H1 (cell line): ENCODE measurements around the gene MMP11. TPM values are rescaled to one million over a fixed set of nuclear protein-coding genes. Genes with fewer than 3 reads are reported as not detected.

Experiments
- CEBPB ChIP-seq: IDR thresholded peaks from 2 replicates; pipeline ENCODE4 v1.6.1; 2012; ENCODE audit warnings: low read depth, low read length
- CTBP2 ChIP-seq: IDR thresholded peaks from 2 replicates; pipeline ENCODE4 v1.7.0; 2011; ENCODE audit warnings: borderline replicate concordance, mild to moderate bottlenecking, moderate library complexity, mixed read lengths, low read length; ENCODE audit not compliant: insufficient read depth, insufficient read length
- HDAC2 ChIP-seq, 2 experiments: fragments of 300-600 bp in 1 of 2; sonication (generic) in 1 of 2; IDR thresholded peaks; 2 replicates each; pipeline ENCODE4 v1.6.1; 2011 to 2012; ENCODE audit warnings: low read depth in 2 of 2, low read length in 2 of 2, mild to moderate bottlenecking in 2 of 2, moderate library complexity in 2 of 2, borderline replicate concordance in 1 of 2, inconsistent platforms in 1 of 2
- MAFK ChIP-seq: IDR thresholded peaks from 2 replicates; pipeline ENCODE4 v1.6.1; 2012; ENCODE audit warnings: low read depth, mild to moderate bottlenecking, improper control_type of control experiment, low read length
- MAX ChIP-seq: IDR thresholded peaks from 2 replicates; pipeline ENCODE4 v1.6.1; 2012; ENCODE audit warnings: inconsistent platforms
- NRF1 ChIP-seq: IDR thresholded peaks from 2 replicates; pipeline ENCODE4 v1.6.1; 2011; ENCODE audit warnings: mild to moderate bottlenecking, low read depth, low read length, improper control_type of control experiment
- SUZ12 ChIP-seq: fragments of 200-600 bp; sonication (generic); IDR thresholded peaks from 2 replicates; pipeline ENCODE4 v1.6.1; 2012; ENCODE audit warnings: mild to moderate bottlenecking, inconsistent platforms, low read length, moderate library complexity, mixed read lengths
- YY1 ChIP-seq: IDR thresholded peaks from 2 replicates; pipeline ENCODE4 v1.6.1; 2011; ENCODE audit warnings: low read depth, mild to moderate bottlenecking, low read length
- polyA plus RNA-seq, 7 experiments: library from polyadenylated mRNA; depleted of rRNA in 3 of 7; stranded (reverse) in 5 of 7; unstranded in 2 of 7; fragments of >200 nt in 5 of 7; fragments of 200-250 nt in 2 of 7; gene quantifications; 1 replicate in 5 of 7; 2 replicates in 1 of 7; 4 replicates in 1 of 7; pipeline versions ENCODE4 v1.2.1 to v1.2.3, GENCODE V29; 2011 to 2013; ENCODE audit warnings: missing spikeins in 2 of 7, mixed read lengths in 2 of 7
- total RNA-seq: library from RNA; stranded (reverse); fragmentation: NEBNext Ultra II Directional; extraction: Animal tissue kit (Norgen Biotek cat#: 25700); gene quantifications from 2 replicates; pipeline ENCODE4 v1.2.1, GENCODE V29; 2021
- TF ChIP-seq, protein P1 (sequence below): fragments of 300-600 bp; sonication (generic); IDR thresholded peaks from 2 replicates; pipeline ENCODE4 v1.7.1; 2012; ENCODE audit warnings: low read length, moderate library complexity, mild to moderate bottlenecking, inconsistent platforms; ENCODE audit not compliant: insufficient replicate concordance

Gene MMP11
- total and polyA plus RNA-seq, 2 of the 8 experiments (the other 6 are each of a cell fraction or from before 2014, with no cell fraction given) = 10.2 to 18.3 TPM

DNA sequence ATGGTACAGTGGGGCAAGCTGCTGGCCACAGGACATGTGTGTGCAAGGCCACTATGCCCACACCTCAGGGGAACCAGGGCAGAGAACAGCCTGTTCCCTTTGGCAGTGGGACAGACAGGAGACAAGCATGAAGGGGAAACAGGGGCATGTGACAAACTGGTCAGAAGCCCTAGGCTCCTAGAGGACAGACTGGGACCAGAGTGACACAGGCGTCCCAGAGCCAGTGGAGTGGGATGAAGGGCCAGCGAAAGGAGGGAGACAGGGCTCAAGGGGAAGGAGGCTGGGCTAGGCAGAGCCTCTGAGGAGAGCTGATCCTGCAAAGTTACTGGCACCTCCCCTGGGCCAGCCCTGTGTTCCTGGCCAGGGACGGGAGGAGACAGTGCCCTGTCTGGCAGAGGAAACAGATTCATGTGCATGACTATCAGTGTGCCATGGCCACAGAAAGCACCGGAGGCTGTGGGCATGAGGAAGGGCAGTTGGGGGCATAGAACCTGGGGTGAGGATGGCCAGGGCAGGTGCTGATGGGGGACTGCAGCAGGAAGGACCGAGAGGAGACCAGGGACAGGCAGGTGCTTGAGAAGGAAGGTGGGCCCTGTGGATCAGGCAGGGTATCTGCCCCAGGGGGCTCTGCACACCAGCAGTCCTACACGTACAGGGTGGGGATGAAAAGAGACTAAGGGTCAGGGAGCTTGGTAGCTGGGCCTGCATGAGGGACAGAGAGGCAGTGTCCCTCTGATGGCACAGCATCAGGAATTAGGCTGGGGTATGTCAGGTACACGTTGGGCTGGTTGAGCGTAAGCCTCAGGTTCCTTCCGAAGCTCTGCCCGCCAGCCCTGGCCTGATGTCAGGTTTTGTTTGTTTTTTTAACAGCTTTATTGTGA is 56.4 kb downstream of the MMP11 start (continued):
- TF ChIP-seq, protein P1, sequence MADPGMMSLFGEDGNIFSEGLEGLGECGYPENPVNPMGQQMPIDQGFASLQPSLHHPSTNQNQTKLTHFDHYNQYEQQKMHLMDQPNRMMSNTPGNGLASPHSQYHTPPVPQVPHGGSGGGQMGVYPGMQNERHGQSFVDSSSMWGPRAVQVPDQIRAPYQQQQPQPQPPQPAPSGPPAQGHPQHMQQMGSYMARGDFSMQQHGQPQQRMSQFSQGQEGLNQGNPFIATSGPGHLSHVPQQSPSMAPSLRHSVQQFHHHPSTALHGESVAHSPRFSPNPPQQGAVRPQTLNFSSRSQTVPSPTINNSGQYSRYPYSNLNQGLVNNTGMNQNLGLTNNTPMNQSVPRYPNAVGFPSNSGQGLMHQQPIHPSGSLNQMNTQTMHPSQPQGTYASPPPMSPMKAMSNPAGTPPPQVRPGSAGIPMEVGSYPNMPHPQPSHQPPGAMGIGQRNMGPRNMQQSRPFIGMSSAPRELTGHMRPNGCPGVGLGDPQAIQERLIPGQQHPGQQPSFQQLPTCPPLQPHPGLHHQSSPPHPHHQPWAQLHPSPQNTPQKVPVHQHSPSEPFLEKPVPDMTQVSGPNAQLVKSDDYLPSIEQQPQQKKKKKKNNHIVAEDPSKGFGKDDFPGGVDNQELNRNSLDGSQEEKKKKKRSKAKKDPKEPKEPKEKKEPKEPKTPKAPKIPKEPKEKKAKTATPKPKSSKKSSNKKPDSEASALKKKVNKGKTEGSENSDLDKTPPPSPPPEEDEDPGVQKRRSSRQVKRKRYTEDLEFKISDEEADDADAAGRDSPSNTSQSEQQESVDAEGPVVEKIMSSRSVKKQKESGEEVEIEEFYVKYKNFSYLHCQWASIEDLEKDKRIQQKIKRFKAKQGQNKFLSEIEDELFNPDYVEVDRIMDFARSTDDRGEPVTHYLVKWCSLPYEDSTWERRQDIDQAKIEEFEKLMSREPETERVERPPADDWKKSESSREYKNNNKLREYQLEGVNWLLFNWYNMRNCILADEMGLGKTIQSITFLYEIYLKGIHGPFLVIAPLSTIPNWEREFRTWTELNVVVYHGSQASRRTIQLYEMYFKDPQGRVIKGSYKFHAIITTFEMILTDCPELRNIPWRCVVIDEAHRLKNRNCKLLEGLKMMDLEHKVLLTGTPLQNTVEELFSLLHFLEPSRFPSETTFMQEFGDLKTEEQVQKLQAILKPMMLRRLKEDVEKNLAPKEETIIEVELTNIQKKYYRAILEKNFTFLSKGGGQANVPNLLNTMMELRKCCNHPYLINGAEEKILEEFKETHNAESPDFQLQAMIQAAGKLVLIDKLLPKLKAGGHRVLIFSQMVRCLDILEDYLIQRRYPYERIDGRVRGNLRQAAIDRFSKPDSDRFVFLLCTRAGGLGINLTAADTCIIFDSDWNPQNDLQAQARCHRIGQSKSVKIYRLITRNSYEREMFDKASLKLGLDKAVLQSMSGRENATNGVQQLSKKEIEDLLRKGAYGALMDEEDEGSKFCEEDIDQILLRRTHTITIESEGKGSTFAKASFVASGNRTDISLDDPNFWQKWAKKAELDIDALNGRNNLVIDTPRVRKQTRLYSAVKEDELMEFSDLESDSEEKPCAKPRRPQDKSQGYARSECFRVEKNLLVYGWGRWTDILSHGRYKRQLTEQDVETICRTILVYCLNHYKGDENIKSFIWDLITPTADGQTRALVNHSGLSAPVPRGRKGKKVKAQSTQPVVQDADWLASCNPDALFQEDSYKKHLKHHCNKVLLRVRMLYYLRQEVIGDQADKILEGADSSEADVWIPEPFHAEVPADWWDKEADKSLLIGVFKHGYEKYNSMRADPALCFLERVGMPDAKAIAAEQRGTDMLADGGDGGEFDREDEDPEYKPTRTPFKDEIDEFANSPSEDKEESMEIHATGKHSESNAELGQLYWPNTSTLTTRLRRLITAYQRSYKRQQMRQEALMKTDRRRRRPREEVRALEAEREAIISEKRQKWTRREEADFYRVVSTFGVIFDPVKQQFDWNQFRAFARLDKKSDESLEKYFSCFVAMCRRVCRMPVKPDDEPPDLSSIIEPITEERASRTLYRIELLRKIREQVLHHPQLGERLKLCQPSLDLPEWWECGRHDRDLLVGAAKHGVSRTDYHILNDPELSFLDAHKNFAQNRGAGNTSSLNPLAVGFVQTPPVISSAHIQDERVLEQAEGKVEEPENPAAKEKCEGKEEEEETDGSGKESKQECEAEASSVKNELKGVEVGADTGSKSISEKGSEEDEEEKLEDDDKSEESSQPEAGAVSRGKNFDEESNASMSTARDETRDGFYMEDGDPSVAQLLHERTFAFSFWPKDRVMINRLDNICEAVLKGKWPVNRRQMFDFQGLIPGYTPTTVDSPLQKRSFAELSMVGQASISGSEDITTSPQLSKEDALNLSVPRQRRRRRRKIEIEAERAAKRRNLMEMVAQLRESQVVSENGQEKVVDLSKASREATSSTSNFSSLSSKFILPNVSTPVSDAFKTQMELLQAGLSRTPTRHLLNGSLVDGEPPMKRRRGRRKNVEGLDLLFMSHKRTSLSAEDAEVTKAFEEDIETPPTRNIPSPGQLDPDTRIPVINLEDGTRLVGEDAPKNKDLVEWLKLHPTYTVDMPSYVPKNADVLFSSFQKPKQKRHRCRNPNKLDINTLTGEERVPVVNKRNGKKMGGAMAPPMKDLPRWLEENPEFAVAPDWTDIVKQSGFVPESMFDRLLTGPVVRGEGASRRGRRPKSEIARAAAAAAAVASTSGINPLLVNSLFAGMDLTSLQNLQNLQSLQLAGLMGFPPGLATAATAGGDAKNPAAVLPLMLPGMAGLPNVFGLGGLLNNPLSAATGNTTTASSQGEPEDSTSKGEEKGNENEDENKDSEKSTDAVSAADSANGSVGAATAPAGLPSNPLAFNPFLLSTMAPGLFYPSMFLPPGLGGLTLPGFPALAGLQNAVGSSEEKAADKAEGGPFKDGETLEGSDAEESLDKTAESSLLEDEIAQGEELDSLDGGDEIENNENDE = no peak
- TF ChIP-seq MAFK (no peak), HDAC2 (IDR thresholded peaks at IDR 0.05; ENCODE audit: borderline replicate concordance in 1 of 2, low read depth in 2 of 2, low read length in 2 of 2) (no peak), YY1 (no peak), CTBP2 (no peak), SUZ12 (no peak), CEBPB (no peak), NRF1 (no peak), MAX (no peak)
